ENCODE measurements around the gene EDN1.
"Not testable (repeated sequence)": the region's sequence is repeated elsewhere in the genome, so short reads cannot be mapped to it uniquely, and the experiment has no call there.

EDN1 gene

GRCh38 chr6:12328701-12329100 lies 38.5 kb downstream of the EDN1 start:
- DNase-seq = no peak

DNA sequence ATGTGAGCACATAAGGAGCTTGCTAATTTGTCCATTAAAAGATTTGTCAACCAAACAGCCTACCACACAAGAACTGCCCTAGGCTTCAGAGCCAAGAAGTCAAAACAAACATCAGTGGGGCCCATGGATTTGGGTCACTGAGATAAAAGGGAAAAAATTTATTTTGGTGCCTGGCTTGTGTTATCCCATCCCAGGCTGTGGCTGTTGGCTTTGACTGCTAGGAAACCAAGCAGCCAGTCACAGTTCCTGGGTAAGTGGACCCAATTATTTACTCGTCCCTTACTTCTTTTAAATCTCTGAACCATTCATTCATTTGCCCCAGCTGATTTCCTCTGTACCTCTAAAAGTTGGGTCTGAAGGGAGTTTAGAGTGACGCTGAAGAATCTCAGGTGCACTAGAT lies 41.3 kb downstream of the EDN1 start:
- DNase-seq = no peak

- no peak for DNase-seq
Observed at GRCh38 chr6:12331951-12332749, 42.0 kb downstream of the EDN1 start.

GRCh38 chr6:12332750-12333079 lies 42.6 kb downstream of the EDN1 start:
- DNase-seq = not testable (repeated sequence)

DNA sequence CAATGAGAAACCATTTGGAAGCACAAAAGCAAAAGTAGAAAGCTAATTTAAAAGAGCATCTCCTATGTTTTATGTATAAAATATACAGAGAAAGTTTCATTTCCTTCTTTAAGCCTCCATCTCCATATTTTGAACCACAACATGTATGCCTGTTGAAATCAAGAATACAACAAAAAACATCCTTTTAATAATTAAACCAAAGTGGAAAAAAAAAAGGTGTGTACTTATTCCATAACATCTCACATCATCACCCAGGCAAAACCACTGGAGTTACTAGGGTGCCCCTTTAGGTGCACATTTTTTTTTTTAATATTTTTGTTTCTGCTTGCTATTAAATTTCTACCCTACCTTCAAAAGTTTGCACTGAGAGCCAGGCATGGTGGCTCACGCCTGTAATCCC lies 43.0 kb downstream of the EDN1 start:
- DNase-seq = no peak

DNA sequence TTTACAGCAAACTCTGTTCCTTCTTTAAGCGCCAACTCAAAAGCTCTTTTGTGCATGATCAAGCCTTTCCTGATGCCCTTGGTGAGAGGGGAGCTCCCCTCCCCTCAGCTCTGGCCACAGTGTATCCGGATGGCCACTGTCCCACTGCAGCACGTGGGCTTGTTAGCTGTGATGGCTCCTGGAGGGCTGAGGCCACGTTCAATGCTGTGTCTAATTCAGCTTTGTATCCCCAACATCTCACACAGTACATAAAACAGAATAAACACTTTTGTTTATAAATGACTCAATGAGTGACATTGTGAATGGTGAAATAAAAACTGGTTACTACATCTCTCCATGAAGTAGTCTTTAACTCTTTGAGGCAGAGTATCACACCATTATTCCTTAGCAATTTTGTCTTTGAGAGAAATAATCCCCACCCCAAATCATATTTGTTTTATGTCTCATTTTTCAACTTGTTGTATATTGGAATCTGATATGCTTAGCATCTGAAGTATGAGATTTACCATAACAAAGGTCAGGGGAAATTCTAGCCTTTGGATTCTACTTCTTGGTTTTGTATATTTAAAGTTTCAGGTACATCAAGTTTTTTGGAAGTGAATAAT lies 44.5 kb downstream of the EDN1 start:
- DNase-seq = no peak

DNA sequence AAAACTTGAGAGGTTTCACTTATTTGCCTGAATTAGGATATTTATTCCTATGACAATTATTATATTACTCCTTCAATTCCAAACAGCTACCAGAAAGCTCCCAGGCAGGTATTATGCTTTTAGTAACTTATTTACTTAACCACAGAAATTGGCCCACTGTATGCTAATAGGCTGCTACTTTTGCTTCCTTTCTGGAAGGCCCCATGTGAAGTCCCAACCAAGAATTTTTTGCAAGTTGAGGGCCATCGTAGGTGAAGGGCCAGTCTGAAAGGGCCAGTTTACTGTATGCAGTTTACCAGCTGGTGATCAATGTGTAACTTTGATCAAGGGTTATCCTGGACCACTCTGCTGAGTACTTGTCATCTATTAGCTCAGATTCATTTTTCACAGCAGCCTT lies 45.0 kb downstream of the EDN1 start:
- no peak for DNase-seq

DNA sequence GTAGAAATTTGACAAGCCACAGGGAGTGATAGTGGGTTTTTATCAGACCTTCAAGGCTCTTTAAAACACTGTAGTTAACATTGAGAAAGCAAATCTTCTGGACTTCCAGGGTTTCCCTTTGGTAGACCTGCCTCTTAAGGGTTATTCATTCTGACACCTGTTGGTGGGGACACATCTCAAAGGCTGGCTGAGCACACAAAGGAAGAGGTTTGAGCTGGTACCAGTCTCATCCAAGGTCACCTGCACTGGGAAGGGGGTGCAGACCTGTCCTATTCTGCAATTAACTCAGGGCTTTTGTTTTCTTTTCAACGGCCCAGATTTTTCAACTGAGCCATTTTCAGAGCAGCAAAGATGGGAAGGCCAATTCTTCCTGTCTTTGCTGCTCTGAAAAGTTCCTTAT lies 45.6 kb downstream of the EDN1 start:
- no peak for DNase-seq

- no peak for DNase-seq
Observed at GRCh38 chr6:12336121-12336971, 46.2 kb downstream of the EDN1 start.

GRCh38 chr6:12339022-12339421 lies 48.9 kb downstream of the EDN1 start:
- DNase-seq = no peak

GRCh38 chr6:12339808-12340487 lies 49.8 kb downstream of the EDN1 start:
- no peak for DNase-seq

GRCh38 chr6:12340488-12340818 lies 50.3 kb downstream of the EDN1 start:
- DNase-seq = no peak

- no peak for DNase-seq
Observed at GRCh38 chr6:12342664-12343063, 52.5 kb downstream of the EDN1 start.

- no peak for DNase-seq
Observed at GRCh38 chr6:12343122-12343439, 52.9 kb downstream of the EDN1 start.

GRCh38 chr6:12343440-12344162 lies 53.4 kb downstream of the EDN1 start:
- no peak for DNase-seq

- no peak for DNase-seq
Observed at GRCh38 chr6:12344296-12344695, 54.1 kb downstream of the EDN1 start.

DNA sequence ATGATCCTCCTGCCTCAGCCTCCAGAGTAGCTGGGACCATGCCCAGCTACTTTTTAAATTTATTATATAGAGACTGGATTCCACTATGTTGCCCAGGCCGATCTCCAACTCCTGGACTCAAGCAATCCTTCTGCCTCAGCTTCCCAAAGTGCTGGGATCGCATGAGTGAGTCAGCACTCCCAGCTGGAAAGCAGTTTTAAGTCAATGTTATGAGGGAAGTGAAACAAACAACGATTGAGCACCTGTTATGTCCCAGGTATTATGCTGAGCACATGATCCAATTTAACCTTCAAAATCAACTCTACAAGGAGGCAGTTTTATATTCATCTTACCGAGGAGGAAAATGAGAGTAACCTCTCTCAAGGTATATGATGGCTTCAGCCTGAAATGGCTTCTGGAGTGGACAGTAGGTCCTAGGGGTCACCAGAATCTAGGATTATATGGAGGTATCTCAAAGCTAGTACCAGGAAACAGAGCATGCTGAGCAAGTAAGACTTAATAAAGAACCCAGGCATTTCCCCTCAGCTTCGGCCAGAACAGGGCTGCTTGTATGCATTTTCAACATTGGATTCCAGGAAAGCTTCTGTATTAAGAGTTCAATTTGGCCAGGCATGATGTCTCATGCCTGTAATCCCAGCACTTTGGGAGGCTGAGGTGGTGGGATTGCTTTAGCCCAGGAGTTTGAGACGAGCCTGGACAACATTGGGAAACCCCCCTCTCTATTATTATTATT lies 55.0 kb downstream of the EDN1 start:
- DNase-seq = no peak

GRCh38 chr6:12345694-12346058 lies 55.5 kb downstream of the EDN1 start:
- no peak for DNase-seq
